GM23338 (cell line): Measurements from ENCODE around the gene LMX1B. TPM values are rescaled to one million over a fixed set of nuclear protein-coding genes. Genes with fewer than 3 reads are reported as not detected.

ENCODE experiments used
- ATAC-seq: fragments of 200-7000 bp; cut with Tn5 transposase; 3 replicates; pipeline ENCODE4 v1.9.1; 2020
- DNase-seq: peaks from one replicate; pipeline ENCODE4 v3.0.0-alpha.2; 2015; ENCODE audit warnings: low spot score
- H2AFZ ChIP-seq: fragments of 200-600 bp; sonication (generic); 2 replicates; pipeline ENCODE4 v1.8.0; 2016; ENCODE audit warnings: antibody characterized with exemption, mild to moderate bottlenecking, moderate library complexity
- H3F3A ChIP-seq: fragments of 200-600 bp; sonication (generic); replicated peaks from 2 replicates; pipeline ENCODE4 v1.8.0; 2017; ENCODE audit warnings: antibody characterized with exemption, mixed run types, low read depth
- H3K27ac ChIP-seq: fragments of 200-600 bp; sonication (generic); 2 replicates; pipeline ENCODE4 v1.6.1; 2016; ENCODE audit warnings: low read depth
- H3K27me3 ChIP-seq: fragments of 200-600 bp; sonication (generic); 2 replicates; pipeline ENCODE4 v1.8.0; 2016; ENCODE audit warnings: mild to moderate bottlenecking, mixed run types, moderate library complexity; ENCODE audit not compliant: insufficient read depth
- H3K36me3 ChIP-seq: fragments of 200-600 bp; sonication (generic); 2 replicates; pipeline ENCODE4 v1.8.0; 2016; ENCODE audit warnings: mild to moderate bottlenecking; ENCODE audit not compliant: insufficient read depth
- H3K4me1 ChIP-seq: fragments of 200-600 bp; sonication (generic); 2 replicates; pipeline ENCODE4 v1.8.0; 2016; ENCODE audit warnings: mild to moderate bottlenecking, moderate library complexity; ENCODE audit not compliant: insufficient read depth
- H3K4me2 ChIP-seq: fragments of 200-600 bp; sonication (generic); 2 replicates; pipeline ENCODE4 v1.7.1; 2017; ENCODE audit warnings: mixed run types
- H3K4me3 ChIP-seq: fragments of 200-600 bp; sonication (generic); 2 replicates; pipeline ENCODE4 v1.6.1; 2016; ENCODE audit warnings: mixed run types
- H3K79me2 ChIP-seq: fragments of 200-600 bp; sonication (generic); replicated peaks from 2 replicates; pipeline ENCODE4 v1.8.0; 2017; ENCODE audit warnings: mild to moderate bottlenecking; ENCODE audit not compliant: insufficient read depth
- H3K9me2 ChIP-seq: fragments of 200-600 bp; sonication (generic); 2 replicates; pipeline ENCODE4 v1.8.0; 2017; ENCODE audit not compliant: insufficient read depth
- H4K20me1 ChIP-seq: fragments of 200-600 bp; sonication (generic); replicated peaks from 2 replicates; pipeline ENCODE4 v1.8.0; 2017; ENCODE audit warnings: mild to moderate bottlenecking; ENCODE audit not compliant: insufficient read depth
- H3K27ac Mint-ChIP-seq: 2 replicates; pipeline ENCODE4 v1.8.0; 2020; ENCODE audit warnings: inconsistent platforms, mild to moderate bottlenecking, moderate library complexity, mixed read lengths
- H3K27me3 Mint-ChIP-seq: 3 replicates; pipeline ENCODE4 v1.8.0; 2022; ENCODE audit warnings: low read depth, mild to moderate bottlenecking, moderate library complexity, mixed read lengths, inconsistent platforms; ENCODE audit not compliant: insufficient read depth, poor library complexity
- H3K36me3 Mint-ChIP-seq: 3 replicates; pipeline ENCODE4 v1.8.0; 2021; ENCODE audit warnings: low read depth, mild to moderate bottlenecking, inconsistent platforms, moderate library complexity, mixed read lengths
- H3K4me1 Mint-ChIP-seq: 3 replicates; pipeline ENCODE4 v1.8.0; 2020; ENCODE audit warnings: mild to moderate bottlenecking, inconsistent platforms, mixed read lengths
- H3K4me3 Mint-ChIP-seq: 3 replicates; pipeline ENCODE4 v1.8.0; 2021; ENCODE audit warnings: moderate library complexity, mild to moderate bottlenecking, inconsistent platforms, mixed read lengths
- H3K9me3 Mint-ChIP-seq: 3 replicates; pipeline ENCODE4 v1.8.0; 2020; ENCODE audit warnings: moderate library complexity, mild to moderate bottlenecking, inconsistent platforms, mixed read lengths
- CTCF ChIP-seq, 2 experiments: fragments of 200-600 bp in 1 of 2; sonication (generic) in 1 of 2; conservative IDR thresholded peaks; 2 replicates each; pipeline versions ENCODE4 v1.5.1 to v1.6.1; 2016 to 2017; ENCODE audit warnings: antibody characterized with exemption in 2 of 2, low read depth in 2 of 2, mild to moderate bottlenecking in 2 of 2, moderate library complexity in 1 of 2
- EZH2 ChIP-seq: fragments of 200-600 bp; sonication (generic); IDR thresholded peaks from one replicate; pipeline ENCODE4 v1.8.0; 2017; ENCODE audit warnings: antibody characterized with exemption, mild to moderate bottlenecking, low read depth; ENCODE audit not compliant: unreplicated experiment
- REST ChIP-seq: IDR thresholded peaks from one replicate; pipeline ENCODE4 v1.6.1; 2018; ENCODE audit warnings: antibody characterized with exemption; ENCODE audit not compliant: unreplicated experiment
- ZNF331 ChIP-seq: fragments of 250-450 bp; sonication (Bioruptor Pico); IDR thresholded peaks from 2 replicates; pipeline ENCODE4 v1.5.0; 2020; ENCODE audit warnings: low read depth, mild to moderate bottlenecking, moderate library complexity
- polyA plus RNA-seq: library from polyadenylated mRNA; unstranded; fragments of >200 nt; fragmentation: Nextera tagmentation; extraction: Ambion mirVana; gene quantifications from 2 replicates; pipeline ENCODE4 v1.2.1, GENCODE V29; 2016
- total RNA-seq: library from RNA; depleted of rRNA; stranded (reverse); fragments of >200 nt; shearing (Covaris generic); gene quantifications from 2 replicates; pipeline ENCODE4 v1.2.3, GENCODE V29; 2014
- TF ChIP-seq, protein P1 (sequence below): fragments of 250-450 bp; sonication (Bioruptor Pico); IDR thresholded peaks from 2 replicates; pipeline ENCODE4 v1.5.0; 2020; ENCODE audit warnings: mild to moderate bottlenecking, moderate library complexity

The LMX1B gene
- total and polyA plus RNA-seq, 2 experiments from 2014 or later = 0.08 to 0.21 TPM

DNA sequence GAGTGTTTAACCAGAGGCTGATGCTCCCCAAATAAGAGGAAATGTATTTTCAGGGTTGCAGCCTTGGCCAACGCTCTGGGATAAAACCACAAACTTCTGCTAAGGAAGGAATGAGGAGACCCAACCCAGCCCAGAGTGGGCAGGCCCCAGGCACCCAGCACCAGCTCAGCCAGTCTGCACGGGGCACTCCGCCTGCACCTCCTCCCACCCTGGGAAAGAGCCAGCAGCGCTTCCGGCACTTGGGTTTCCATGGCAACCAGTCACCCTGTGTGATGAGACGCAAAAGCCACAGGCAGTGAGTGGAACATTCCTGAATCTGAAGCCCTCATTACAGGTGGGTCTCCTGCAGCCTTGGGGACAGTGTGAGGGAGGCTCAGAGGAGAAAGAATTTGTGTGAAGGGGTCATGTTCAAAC, 105.9 kb downstream of the LMX1B start (continued):
- TF ChIP-seq, protein P1, sequence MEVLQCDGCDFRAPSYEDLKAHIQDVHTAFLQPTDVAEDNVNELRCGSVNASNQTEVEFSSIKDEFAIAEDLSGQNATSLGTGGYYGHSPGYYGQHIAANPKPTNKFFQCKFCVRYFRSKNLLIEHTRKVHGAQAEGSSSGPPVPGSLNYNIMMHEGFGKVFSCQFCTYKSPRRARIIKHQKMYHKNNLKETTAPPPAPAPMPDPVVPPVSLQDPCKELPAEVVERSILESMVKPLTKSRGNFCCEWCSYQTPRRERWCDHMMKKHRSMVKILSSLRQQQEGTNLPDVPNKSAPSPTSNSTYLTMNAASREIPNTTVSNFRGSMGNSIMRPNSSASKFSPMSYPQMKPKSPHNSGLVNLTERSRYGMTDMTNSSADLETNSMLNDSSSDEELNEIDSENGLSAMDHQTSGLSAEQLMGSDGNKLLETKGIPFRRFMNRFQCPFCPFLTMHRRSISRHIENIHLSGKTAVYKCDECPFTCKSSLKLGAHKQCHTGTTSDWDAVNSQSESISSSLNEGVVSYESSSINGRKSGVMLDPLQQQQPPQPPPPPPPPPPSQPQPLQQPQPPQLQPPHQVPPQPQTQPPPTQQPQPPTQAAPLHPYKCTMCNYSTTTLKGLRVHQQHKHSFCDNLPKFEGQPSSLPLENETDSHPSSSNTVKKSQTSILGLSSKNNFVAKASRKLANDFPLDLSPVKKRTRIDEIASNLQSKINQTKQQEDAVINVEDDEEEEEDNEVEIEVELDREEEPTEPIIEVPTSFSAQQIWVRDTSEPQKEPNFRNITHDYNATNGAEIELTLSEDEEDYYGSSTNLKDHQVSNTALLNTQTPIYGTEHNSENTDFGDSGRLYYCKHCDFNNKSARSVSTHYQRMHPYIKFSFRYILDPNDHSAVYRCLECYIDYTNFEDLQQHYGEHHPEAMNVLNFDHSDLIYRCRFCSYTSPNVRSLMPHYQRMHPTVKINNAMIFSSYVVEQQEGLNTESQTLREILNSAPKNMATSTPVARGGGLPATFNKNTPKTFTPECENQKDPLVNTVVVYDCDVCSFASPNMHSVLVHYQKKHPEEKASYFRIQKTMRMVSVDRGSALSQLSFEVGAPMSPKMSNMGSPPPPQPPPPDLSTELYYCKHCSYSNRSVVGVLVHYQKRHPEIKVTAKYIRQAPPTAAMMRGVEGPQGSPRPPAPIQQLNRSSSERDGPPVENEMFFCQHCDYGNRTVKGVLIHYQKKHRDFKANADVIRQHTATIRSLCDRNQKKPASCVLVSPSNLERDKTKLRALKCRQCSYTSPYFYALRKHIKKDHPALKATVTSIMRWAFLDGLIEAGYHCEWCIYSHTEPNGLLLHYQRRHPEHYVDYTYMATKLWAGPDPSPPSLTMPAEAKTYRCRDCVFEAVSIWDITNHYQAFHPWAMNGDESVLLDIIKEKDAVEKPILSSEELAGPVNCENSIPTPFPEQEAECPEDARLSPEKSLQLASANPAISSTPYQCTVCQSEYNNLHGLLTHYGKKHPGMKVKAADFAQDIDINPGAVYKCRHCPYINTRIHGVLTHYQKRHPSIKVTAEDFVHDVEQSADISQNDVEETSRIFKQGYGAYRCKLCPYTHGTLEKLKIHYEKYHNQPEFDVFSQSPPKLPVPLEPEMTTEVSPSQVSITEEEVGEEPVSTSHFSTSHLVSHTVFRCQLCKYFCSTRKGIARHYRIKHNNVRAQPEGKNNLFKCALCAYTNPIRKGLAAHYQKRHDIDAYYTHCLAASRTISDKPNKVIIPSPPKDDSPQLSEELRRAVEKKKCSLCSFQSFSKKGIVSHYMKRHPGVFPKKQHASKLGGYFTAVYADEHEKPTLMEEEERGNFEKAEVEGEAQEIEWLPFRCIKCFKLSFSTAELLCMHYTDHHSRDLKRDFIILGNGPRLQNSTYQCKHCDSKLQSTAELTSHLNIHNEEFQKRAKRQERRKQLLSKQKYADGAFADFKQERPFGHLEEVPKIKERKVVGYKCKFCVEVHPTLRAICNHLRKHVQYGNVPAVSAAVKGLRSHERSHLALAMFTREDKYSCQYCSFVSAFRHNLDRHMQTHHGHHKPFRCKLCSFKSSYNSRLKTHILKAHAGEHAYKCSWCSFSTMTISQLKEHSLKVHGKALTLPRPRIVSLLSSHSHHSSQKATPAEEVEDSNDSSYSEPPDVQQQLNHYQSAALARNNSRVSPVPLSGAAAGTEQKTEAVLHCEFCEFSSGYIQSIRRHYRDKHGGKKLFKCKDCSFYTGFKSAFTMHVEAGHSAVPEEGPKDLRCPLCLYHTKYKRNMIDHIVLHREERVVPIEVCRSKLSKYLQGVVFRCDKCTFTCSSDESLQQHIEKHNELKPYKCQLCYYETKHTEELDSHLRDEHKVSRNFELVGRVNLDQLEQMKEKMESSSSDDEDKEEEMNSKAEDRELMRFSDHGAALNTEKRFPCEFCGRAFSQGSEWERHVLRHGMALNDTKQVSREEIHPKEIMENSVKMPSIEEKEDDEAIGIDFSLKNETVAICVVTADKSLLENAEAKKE = no peak
- TF ChIP-seq ZNF331 = no peak
- TF ChIP-seq EZH2 = no peak

DNA sequence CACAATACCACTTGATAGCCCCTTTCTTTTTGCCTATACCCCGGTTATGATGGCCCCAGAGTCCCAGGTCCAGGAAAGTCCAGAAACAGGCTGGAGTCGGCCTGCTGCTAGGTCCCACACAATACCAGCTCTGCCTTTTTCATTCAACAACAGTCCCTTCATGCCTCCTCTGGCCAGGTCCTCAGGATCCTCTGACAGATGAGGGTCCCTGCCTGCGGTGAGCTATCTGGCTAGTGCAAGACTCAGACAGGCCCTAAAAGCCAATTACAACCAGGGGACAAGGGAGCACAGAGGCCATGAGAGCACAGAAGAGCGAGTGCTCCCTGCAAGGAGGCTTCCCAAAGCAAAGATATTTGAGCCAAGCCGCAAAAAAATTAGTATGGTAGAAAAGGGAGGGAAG, 106.3 kb downstream of the LMX1B start:
- Histone ChIP-seq H2AFZ (peak overlapping the region; percentile 59; the same call in 1 of the 2 replicates), H3K36me3 (no peaks in the 10 kb centered on the region), H3K4me3 (peak overlapping the region; percentile 23; the same call in 1 of the 2 replicates), H3K27me3 (peaks cover 31% of the 10 kb centered on the region), H3K9me2 (no peaks in the 10 kb centered on the region), H3K4me1 (peaks cover 22% of the 10 kb centered on the region), H3K79me2 (no peaks in the 10 kb centered on the region), H3K4me2 (peak overlapping the region; percentile 70), H4K20me1 (no peaks in the 10 kb centered on the region), H3F3A (peaks cover 9% of the 10 kb centered on the region), H3K27ac (peak overlapping the region; percentile 94)
- Mint-ChIP-seq H3K27me3 (peaks cover 49% of the 10 kb centered on the region), H3K9me3 (no peaks in the 10 kb centered on the region), H3K4me1 (peaks cover 28% of the 10 kb centered on the region), H3K27ac (peak overlapping the region; percentile 71), H3K36me3 (no peaks in the 10 kb centered on the region), H3K4me3 (no peak overlapping the region; the same call in 2 of the 3 replicates)
- no peak; the same call in 2 of the 3 replicates for ATAC-seq
- no peak for DNase-seq
- TF ChIP-seq REST (no peak), CTCF (conservative IDR thresholded peaks at IDR 0.05; ENCODE audit: low read depth in 2 of 2) (no peak)
